ENCODE results near the gene USP5.

- TF ChIP-seq MAX (IDR thresholded peaks at IDR 0.05) (no peak), NFIC (IDR thresholded peaks at IDR 0.05) (no peak), TAF1 (IDR thresholded peaks at IDR 0.05; ENCODE audit: low read depth) (no peak), EP300 (IDR thresholded peaks at IDR 0.05; ENCODE audit: borderline replicate concordance) (no peak), FOXM1 (IDR thresholded peaks at IDR 0.05; ENCODE audit: borderline replicate concordance, low read depth) (no peak), REST (IDR thresholded peaks at IDR 0.05; ENCODE audit: low read depth) (no peak), RAD21 (IDR thresholded peaks at IDR 0.05; ENCODE audit: low read depth) (no peak), CREB1 (IDR thresholded peaks at IDR 0.05; ENCODE audit: low read depth) (no peak), ZBTB7A (IDR thresholded peaks at IDR 0.05; ENCODE audit: low read depth) (no peak), TEAD4 (IDR thresholded peaks at IDR 0.05) (no peak), YY1 (IDR thresholded peaks at IDR 0.05; ENCODE audit: low read depth) (no peak)
Observed at GRCh38 chr12:6826125-6826733, 25.7 kb upstream of the USP5 start.

Data from Ishikawa (cell line).